Measurements from ENCODE around the gene RPS6KA2.

- TF ChIP-seq CTCF (IDR thresholded peaks at IDR 0.05) = no peak
- no peak for TF ChIP-seq ZFX (IDR thresholded peaks at IDR 0.05; ENCODE audit: borderline replicate concordance)
Measured at GRCh38 chr6:166450167-166450873, 176.7 kb downstream of the RPS6KA2 start.

Measured in 22Rv1 (cell line).